HEK293 (cell line): Measurements from ENCODE around the gene PA2G4.
A peak's percentile ranks its signal among the peaks of the same experiment; 100 is the strongest.

Experiments used
- CTCF ChIA-PET: fragments of 350-600 bp; formaldehyde crosslinking; extraction: SDS; loops from one replicate; lab custom pipeline; 2021; ENCODE audit warnings: antibody characterized with exemption; lab: Yijun Ruan, JAX
- POLR2A ChIA-PET: fragments of 300-600 bp; formaldehyde crosslinking; extraction: SDS; loops from one replicate; lab custom pipeline; 2020; ENCODE audit warnings: antibody characterized with exemption, inconsistent platforms; lab: Yijun Ruan, JAX
- H3K27ac ChIP-seq: fragments of 200-500 bp; sonication (Bioruptor generic); 2 replicates; pipeline ENCODE4 v1.5.1; 2014; ENCODE audit warnings: low read depth, low read length, control low read depth, inconsistent platforms; ENCODE audit errors: extremely low read depth
- H3K36me3 ChIP-seq, 2 experiments: fragments of 200-500 bp in 1 of 2; sonication (Bioruptor generic) in 1 of 2; 1 replicate in 1 of 2; 2 replicates in 1 of 2; pipeline ENCODE4 v1.5.1; 2014 to 2017; ENCODE audit warnings: inconsistent platforms in 2 of 2, low read length in 2 of 2; ENCODE audit not compliant: control insufficient read depth in 2 of 2, insufficient read depth in 1 of 2
- H3K4me1 ChIP-seq: fragments of 200-500 bp; sonication (Bioruptor generic); 2 replicates; pipeline ENCODE4 v1.5.1; 2014; ENCODE audit warnings: mild to moderate bottlenecking, low read length, inconsistent platforms; ENCODE audit not compliant: control insufficient read depth, insufficient read depth
- H3K4me3 ChIP-seq: 2 replicates; pipeline ENCODE4 v1.5.1; 2011; ENCODE audit warnings: low read depth, mild to moderate bottlenecking, control low read depth, low read length, moderate library complexity
- H3K9me3 ChIP-seq: fragments of 200-500 bp; sonication (Bioruptor generic); 2 replicates; pipeline ENCODE4 v1.5.1; 2014; ENCODE audit warnings: low read depth, low read length, inconsistent platforms; ENCODE audit not compliant: control insufficient read depth, insufficient read depth
- IKZF3 ChIP-seq: fragments of 450-650 bp; IDR thresholded peaks from 2 replicates; pipeline ENCODE4 v1.5.0; 2018; ENCODE audit warnings: missing biosample characterization, mild to moderate bottlenecking, missing genetic modification characterization, moderate library complexity
- OVOL3 ChIP-seq: fragments of 450-650 bp; formaldehyde crosslinking; IDR thresholded peaks from 2 replicates; pipeline ENCODE4 v1.5.1; 2016; ENCODE audit warnings: missing biosample characterization, missing genetic modification characterization
- RBAK ChIP-seq: fragments of 450-650 bp; formaldehyde crosslinking; IDR thresholded peaks from 2 replicates; pipeline ENCODE4 v1.5.1; 2016; ENCODE audit warnings: missing biosample characterization, missing genetic modification characterization
- WT1 ChIP-seq: fragments of 450-650 bp; formaldehyde crosslinking; IDR thresholded peaks from 2 replicates; pipeline ENCODE4 v1.5.1; 2016; ENCODE audit warnings: missing biosample characterization, missing genetic modification characterization
- ZBTB48 ChIP-seq: fragments of 450-650 bp; formaldehyde crosslinking; IDR thresholded peaks from 2 replicates; pipeline ENCODE4 v1.5.1; 2016; ENCODE audit warnings: missing biosample characterization, missing genetic modification characterization
- ZFP69B ChIP-seq: fragments of 450-650 bp; formaldehyde crosslinking; IDR thresholded peaks from 2 replicates; pipeline ENCODE4 v1.5.1; 2016; ENCODE audit warnings: missing biosample characterization, missing genetic modification characterization
- ZNF169 ChIP-seq: fragments of 450-650 bp; formaldehyde crosslinking; IDR thresholded peaks from 2 replicates; pipeline ENCODE4 v1.5.1; 2016; ENCODE audit warnings: missing biosample characterization, missing genetic modification characterization
- ZNF175 ChIP-seq: fragments of 450-650 bp; formaldehyde crosslinking; IDR thresholded peaks from 2 replicates; pipeline ENCODE4 v1.5.1; 2016; ENCODE audit warnings: missing biosample characterization, missing genetic modification characterization
- ZNF2 ChIP-seq: fragments of 450-650 bp; formaldehyde crosslinking; IDR thresholded peaks from 2 replicates; pipeline ENCODE4 v1.5.1; 2016; ENCODE audit warnings: missing biosample characterization, missing genetic modification characterization
- ZNF221 ChIP-seq: fragments of 450-650 bp; formaldehyde crosslinking; IDR thresholded peaks from 2 replicates; pipeline ENCODE4 v1.5.1; 2017; ENCODE audit warnings: missing biosample characterization, missing genetic modification characterization, borderline replicate concordance
- ZNF324 ChIP-seq: fragments of 450-650 bp; formaldehyde crosslinking; IDR thresholded peaks from 2 replicates; pipeline ENCODE4 v1.5.1; 2016; ENCODE audit warnings: missing biosample characterization, missing genetic modification characterization
- ZNF341 ChIP-seq: fragments of 450-650 bp; formaldehyde crosslinking; IDR thresholded peaks from 2 replicates; pipeline ENCODE4; 2016; ENCODE audit warnings: low read depth, missing biosample characterization, missing genetic modification characterization
- ZNF391 ChIP-seq: fragments of 450-650 bp; formaldehyde crosslinking; IDR thresholded peaks from 2 replicates; pipeline ENCODE4 v1.5.1; 2016; ENCODE audit warnings: low read depth, missing biosample characterization, missing genetic modification characterization, borderline replicate concordance
- ZNF473 ChIP-seq: fragments of 450-650 bp; formaldehyde crosslinking; IDR thresholded peaks from 2 replicates; pipeline ENCODE4 v1.5.1; 2017; ENCODE audit warnings: missing biosample characterization, missing genetic modification characterization
- ZNF621 ChIP-seq: fragments of 450-650 bp; formaldehyde crosslinking; IDR thresholded peaks from 2 replicates; pipeline ENCODE4 v1.5.1; 2017; ENCODE audit warnings: missing biosample characterization, missing genetic modification characterization
- ZNF660 ChIP-seq: fragments of 450-650 bp; IDR thresholded peaks from 2 replicates; pipeline ENCODE4 v1.5.1; 2018; ENCODE audit warnings: missing biosample characterization, mild to moderate bottlenecking, missing genetic modification characterization
- ZNF785 ChIP-seq: fragments of 450-650 bp; formaldehyde crosslinking; IDR thresholded peaks from 2 replicates; pipeline ENCODE4 v1.5.1; 2016; ENCODE audit warnings: missing biosample characterization, missing genetic modification characterization
- TF ChIP-seq, protein P1 (sequence below): fragments of 450-650 bp; formaldehyde crosslinking; IDR thresholded peaks from 2 replicates; pipeline ENCODE4 v1.5.1; 2017; ENCODE audit warnings: missing biosample characterization, missing genetic modification characterization
- TF ChIP-seq, protein P2 (sequence below): fragments of 450-650 bp; formaldehyde crosslinking; IDR thresholded peaks from 2 replicates; pipeline ENCODE4 v1.5.1; 2016; ENCODE audit warnings: missing biosample characterization, missing genetic modification characterization
- TF ChIP-seq, protein P3 (sequence below): fragments of 450-650 bp; formaldehyde crosslinking; IDR thresholded peaks from 2 replicates; pipeline ENCODE4 v1.5.1; 2016; ENCODE audit warnings: missing biosample characterization, missing genetic modification characterization
- TF ChIP-seq, protein P4 (sequence below): fragments of 450-650 bp; formaldehyde crosslinking; IDR thresholded peaks from 2 replicates; pipeline ENCODE4 v1.5.1; 2017; ENCODE audit warnings: missing biosample characterization, missing genetic modification characterization

The PA2G4 gene

DNA sequence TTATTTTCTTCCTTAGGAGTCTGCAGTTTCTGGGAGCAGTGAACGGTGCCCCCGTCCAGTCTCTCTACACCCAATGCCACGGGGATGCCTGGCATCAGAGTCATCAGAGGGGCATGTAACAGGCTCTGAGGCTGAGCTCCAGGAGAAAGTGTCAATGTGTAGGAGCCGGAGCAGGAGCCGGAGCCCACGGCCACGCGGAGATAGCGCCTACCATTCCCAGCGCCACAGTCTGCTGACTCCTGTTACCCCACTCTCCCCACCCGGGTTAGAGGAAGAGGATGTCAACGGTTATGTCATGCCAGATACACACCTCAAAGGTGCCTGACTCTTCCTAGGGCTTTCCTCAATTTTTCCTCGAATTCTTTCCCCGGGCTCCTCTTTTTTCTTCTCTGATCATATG lies 3.3 kb upstream of the PA2G4 start:
- TF ChIP-seq, protein P1, sequence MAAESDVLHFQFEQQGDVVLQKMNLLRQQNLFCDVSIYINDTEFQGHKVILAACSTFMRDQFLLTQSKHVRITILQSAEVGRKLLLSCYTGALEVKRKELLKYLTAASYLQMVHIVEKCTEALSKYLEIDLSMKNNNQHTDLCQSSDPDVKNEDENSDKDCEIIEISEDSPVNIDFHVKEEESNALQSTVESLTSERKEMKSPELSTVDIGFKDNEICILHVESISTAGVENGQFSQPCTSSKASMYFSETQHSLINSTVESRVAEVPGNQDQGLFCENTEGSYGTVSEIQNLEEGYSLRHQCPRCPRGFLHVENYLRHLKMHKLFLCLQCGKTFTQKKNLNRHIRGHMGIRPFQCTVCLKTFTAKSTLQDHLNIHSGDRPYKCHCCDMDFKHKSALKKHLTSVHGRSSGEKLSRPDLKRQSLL, result peak; percentile 79; the same call in 1 of the 2 replicates
- TF ChIP-seq, protein P2, sequence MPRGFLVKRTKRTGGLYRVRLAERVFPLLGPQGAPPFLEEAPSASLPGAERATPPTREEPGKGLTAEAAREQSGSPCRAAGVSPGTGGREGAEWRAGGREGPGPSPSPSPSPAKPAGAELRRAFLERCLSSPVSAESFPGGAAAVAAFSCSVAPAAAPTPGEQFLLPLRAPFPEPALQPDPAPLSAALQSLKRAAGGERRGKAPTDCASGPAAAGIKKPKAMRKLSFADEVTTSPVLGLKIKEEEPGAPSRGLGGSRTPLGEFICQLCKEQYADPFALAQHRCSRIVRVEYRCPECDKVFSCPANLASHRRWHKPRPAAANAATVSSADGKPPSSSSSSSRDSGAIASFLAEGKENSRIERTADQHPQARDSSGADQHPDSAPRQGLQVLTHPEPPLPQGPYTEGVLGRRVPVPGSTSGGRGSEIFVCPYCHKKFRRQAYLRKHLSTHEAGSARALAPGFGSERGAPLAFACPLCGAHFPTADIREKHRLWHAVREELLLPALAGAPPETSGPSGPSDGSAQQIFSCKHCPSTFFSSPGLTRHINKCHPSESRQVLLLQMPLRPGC, result no peak
- H3K4me1 ChIP-seq, result 0 out of 2 replicates have a peak, but pooled peaks cover under 1% of the 10 kb centered on the region
- no peak overlapping the region for H3K4me3 ChIP-seq
- no peaks in the 10 kb centered on the region for H3K9me3 ChIP-seq
- H3K36me3 ChIP-seq, result peaks cover 0 to 20% of the 10 kb centered on the region in 2 experiments; a peak in 2 of 3 replicates
- ChIA-PET POLR2A (interaction anchor here (0.7 to 1.0 kb wide), 2 partner anchors 66 to 223 kb away, joined by 4 to 8 read pairs; no protein-coding TSS in a partner anchor), CTCF (interaction anchor here (0.6 to 2.6 kb wide), 2 partner anchors 20 to 54 kb away, joined by 4 to 8 read pairs; no protein-coding TSS in a partner anchor)
- no peak overlapping the region for H3K27ac ChIP-seq

DNA sequence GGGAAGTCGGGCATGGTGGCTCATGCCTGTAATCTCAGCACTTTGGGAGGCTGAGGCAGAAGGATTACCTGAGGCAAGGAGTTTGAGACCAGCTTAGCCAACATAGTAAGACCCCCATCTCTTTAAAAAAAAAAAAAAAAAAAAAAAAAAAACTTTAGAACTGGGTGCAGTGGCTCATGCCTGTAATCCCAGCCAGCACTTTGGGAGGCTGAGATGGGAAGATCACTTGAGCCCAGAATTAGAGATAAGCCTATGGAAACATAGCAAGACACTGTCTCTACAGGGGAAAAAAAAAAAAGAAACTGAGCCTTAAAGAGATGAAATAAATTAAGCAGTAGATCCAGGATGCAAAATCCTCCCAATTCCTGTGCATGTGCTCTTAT lies 1.7 kb upstream of the PA2G4 start:
- POLR2A ChIA-PET, result interaction anchor here (0.6 to 3.9 kb wide), 4 partner anchors 8 to 23 kb away, joined by 3 to 165 read pairs (median 31); partner anchors contain the start of genes ERBB3, RPL41 and ZC3H10
- no peak for TF ChIP-seq ZNF473 (tag by site-specific recombination)
- TF ChIP-seq, protein P3, sequence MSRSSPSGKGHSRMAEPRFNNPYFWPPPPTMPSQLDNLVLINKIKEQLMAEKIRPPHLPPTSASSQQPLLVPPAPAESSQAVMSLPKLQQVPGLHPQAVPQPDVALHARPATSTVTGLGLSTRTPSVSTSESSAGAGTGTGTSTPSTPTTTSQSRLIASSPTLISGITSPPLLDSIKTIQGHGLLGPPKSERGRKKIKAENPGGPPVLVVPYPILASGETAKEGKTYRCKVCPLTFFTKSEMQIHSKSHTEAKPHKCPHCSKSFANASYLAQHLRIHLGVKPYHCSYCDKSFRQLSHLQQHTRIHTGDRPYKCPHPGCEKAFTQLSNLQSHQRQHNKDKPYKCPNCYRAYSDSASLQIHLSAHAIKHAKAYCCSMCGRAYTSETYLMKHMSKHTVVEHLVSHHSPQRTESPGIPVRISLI, result peak; percentile 92
- TF ChIP-seq, all 188 proteins: peak for 1
- H3K9me3 ChIP-seq, result no peaks in the 10 kb centered on the region
- H3K4me1 ChIP-seq, result 0 out of 2 replicates have a peak, but pooled peaks cover 2% of the 10 kb centered on the region
- H3K27ac ChIP-seq, result no peak overlapping the region
- CTCF ChIA-PET, result interaction anchor here (1.1 to 4.7 kb wide), 8 partner anchors 12 to 364 kb away, joined by 3 to 27 read pairs (median 6); partner anchors contain the start of genes ERBB3, RPL41 and ZC3H10
- peaks cover 10 to 37% of the 10 kb centered on the region in 2 experiments for H3K36me3 ChIP-seq
- H3K4me3 ChIP-seq, result no peak overlapping the region

DNA sequence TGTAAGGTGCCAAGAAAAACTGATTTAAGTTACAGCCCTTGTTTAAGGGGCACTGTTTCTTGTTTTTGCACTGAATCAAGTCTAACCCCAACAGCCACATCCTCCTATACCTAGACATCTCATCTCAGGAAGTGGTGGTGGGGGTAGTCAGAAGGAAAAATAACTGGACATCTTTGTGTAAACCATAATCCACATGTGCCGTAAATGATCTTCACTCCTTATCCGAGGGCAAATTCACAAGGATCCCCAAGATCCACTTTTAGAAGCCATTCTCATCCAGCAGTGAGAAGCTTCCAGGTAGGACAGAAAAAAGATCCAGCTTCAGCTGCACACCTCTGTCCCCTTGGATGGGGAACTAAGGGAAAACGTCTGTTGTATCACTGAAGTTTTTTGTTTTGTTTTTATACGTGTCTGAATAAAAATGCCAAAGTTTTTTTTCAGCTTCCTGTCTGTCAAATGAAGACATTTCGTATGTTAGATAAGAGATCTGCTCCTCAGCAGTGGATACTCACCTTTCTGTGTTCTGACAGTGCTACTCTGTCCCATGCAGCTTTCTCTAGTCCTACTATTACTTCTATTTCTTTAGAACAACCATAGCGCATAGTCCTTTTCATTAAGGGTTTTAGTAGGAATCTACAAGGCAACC lies 1.2 kb upstream of the PA2G4 start:
- peaks cover 15 to 42% of the 10 kb centered on the region in 2 experiments for H3K36me3 ChIP-seq
- H3K27ac ChIP-seq, result 0 out of 2 replicates have a peak overlapping the region, but pooled peaks have one; percentile 32
- H3K9me3 ChIP-seq, result no peaks in the 10 kb centered on the region
- H3K4me1 ChIP-seq, result 0 out of 2 replicates have a peak, but pooled peaks cover 2% of the 10 kb centered on the region
- H3K4me3 ChIP-seq, result peak overlapping the region; percentile 65; the same call in 1 of the 2 replicates
- TF ChIP-seq IKZF3 (tag by site-specific recombination) (peak; percentile 21; the same call in 1 of the 2 replicates), RBAK (no peak)
- ChIA-PET POLR2A (interaction anchor here (0.6 to 3.9 kb wide), 17 partner anchors 8 to 257 kb away, joined by 4 to 165 read pairs (median 7); partner anchors contain the start of genes ANKRD52, CNPY2, CS and ERBB3), CTCF (interaction anchor here (0.6 to 4.7 kb wide), 11 partner anchors 13 to 364 kb away, joined by 3 to 27 read pairs (median 5); partner anchors contain the start of genes ERBB3, RNF41, RPL41 and ZC3H10)

DNA sequence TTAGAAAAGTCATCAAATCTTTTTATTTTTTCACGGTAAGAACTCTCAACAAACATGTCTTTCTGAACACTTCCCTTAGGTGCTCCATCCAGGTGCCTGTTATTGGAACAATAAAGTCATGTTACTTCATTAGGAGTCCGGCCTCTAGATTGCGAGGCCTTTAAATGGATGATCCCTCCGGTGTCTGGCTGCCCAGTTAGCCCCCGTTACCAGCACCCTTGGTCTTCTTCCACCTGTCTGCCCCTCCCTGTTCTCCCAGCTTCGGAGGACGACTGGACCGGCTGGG lies 593 bp upstream of the PA2G4 start:
- CTCF ChIA-PET, result interaction anchor here (0.6 to 4.7 kb wide), 13 partner anchors 9 to 736 kb away, joined by 3 to 27 read pairs (median 4); partner anchors contain the start of genes ERBB3, RNF41, RPL41 and SMARCC2
- Histone ChIP-seq H3K9me3 (no peaks in the 10 kb centered on the region), H3K27ac (peak overlapping the region; percentile 32), H3K4me1 (0 out of 2 replicates have a peak, but pooled peaks cover 2% of the 10 kb centered on the region), H3K36me3 (peaks cover 21 to 48% of the 10 kb centered on the region in 2 experiments), H3K4me3 (peak overlapping the region; percentile 65)
- POLR2A ChIA-PET, result interaction anchor here (0.6 to 3.9 kb wide), 33 partner anchors 8 to 365 kb away, joined by 3 to 165 read pairs (median 6); partner anchors contain the start of genes ANKRD52, CNPY2, CS and ERBB3
- peak; percentile 84; the same call in 1 of the 2 replicates for TF ChIP-seq ZNF391 (tag by site-specific recombination)
- peak; percentile 43; the same call in 1 of the 2 replicates for TF ChIP-seq ZNF221 (tag by site-specific recombination)
- TF ChIP-seq ZNF785, result no peak
- peak; percentile 43; the same call in 1 of the 2 replicates for TF ChIP-seq WT1 (tag by site-specific recombination)
- TF ChIP-seq ZFP69B (tag by site-specific recombination), result no peak; the same call in 1 of the 2 replicates
- TF ChIP-seq ZNF2, result peak; percentile 55
- peak; percentile 80 for TF ChIP-seq ZBTB48 (tag by site-specific recombination)
- TF ChIP-seq ZNF621 (tag by site-specific recombination), result no peak
- TF ChIP-seq, protein P4, sequence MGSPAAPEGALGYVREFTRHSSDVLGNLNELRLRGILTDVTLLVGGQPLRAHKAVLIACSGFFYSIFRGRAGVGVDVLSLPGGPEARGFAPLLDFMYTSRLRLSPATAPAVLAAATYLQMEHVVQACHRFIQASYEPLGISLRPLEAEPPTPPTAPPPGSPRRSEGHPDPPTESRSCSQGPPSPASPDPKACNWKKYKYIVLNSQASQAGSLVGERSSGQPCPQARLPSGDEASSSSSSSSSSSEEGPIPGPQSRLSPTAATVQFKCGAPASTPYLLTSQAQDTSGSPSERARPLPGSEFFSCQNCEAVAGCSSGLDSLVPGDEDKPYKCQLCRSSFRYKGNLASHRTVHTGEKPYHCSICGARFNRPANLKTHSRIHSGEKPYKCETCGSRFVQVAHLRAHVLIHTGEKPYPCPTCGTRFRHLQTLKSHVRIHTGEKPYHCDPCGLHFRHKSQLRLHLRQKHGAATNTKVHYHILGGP (tag by site-specific recombination), result no peak
- no peak for TF ChIP-seq ZNF324 (tag by site-specific recombination)
- no peak for TF ChIP-seq OVOL3
- TF ChIP-seq ZNF660, result no peak
- no peak for TF ChIP-seq ZNF175 (tag by site-specific recombination)
- TF ChIP-seq ZNF169 (tag by site-specific recombination), result no peak
- TF ChIP-seq ZNF341 (tag by site-specific recombination), result peak; percentile 93; the same call in 1 of the 2 replicates
